NT2/D1 (cell line): ENCODE data around the gene MAP2K5.

Experiments used
- SUZ12 ChIP-seq: IDR thresholded peaks from 2 replicates; pipeline ENCODE4 v1.6.1; 2011; ENCODE audit not compliant: insufficient read length, insufficient read depth; ENCODE audit errors: extremely low read depth
- ZNF274 ChIP-seq: IDR thresholded peaks from 2 replicates; pipeline ENCODE4 v1.6.1; 2011; ENCODE audit warnings: mild to moderate bottlenecking, low read depth, low read length

DNA sequence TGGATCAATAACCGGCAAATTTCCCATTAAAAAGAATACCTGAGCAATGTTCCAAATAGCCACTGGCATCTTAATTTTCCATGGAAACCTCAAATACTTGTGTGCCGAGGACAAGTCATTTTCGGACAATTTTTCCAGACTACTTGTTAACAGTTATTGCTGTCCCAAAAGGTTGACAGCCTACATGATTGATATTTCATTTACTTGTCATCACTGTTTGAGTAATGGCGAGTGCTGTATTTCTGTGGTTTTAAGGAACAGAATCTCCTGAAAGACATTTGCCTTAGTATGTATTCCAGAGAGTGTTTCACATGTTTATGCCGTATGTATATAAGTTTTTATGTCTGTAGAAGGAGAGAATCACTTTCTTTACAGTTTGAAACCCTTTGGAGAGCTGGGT, 36.7 kb downstream of the MAP2K5 start:
- TF ChIP-seq ZNF274 = no peak
- no peak for TF ChIP-seq SUZ12
